ENCODE data around the gene S100PBP.

The S100PBP gene

GRCh38 chr1:32830092-32830852 is 12.8 kb downstream of the S100PBP start:
- Histone ChIP-seq H3K9ac (ENCODE audit: low read length) (no peak overlapping the region), H3K36me3 (replicated peaks; ENCODE audit: low read depth, low read length) (peaks cover 42% of the 10 kb centered on the region), H3K27ac (ENCODE audit: low read length) (no peak overlapping the region), H3K27me3 (ENCODE audit: low read depth, low read length) (no peaks in the 10 kb centered on the region), H3K4me3 (ENCODE audit: low read length) (no peak overlapping the region), H2AFZ (ENCODE audit: low read depth, low read length) (no peak overlapping the region), H3K9me3 (ENCODE audit: insufficient read depth, low read length) (no peaks in the 10 kb centered on the region), H3K79me2 (ENCODE audit: low read length) (no peaks in the 10 kb centered on the region), H4K20me1 (ENCODE audit: insufficient read depth, low read length) (no peaks in the 10 kb centered on the region), H3K4me2 (ENCODE audit: low read length) (no peak overlapping the region), H3K4me1 (ENCODE audit: low read length) (no peaks in the 10 kb centered on the region)
- no peak for TF ChIP-seq CTCF (IDR thresholded peaks at IDR 0.05; ENCODE audit: low read depth, low read length)
- TF ChIP-seq EZH2phosphoT487 (IDR thresholded peaks at IDR 0.05; ENCODE audit: low read depth), result no peak

GRCh38 chr1:32831878-32832277 is 14.4 kb downstream of the S100PBP start:
- H3K9me3 ChIP-seq (ENCODE audit: insufficient read depth, low read length), result no peaks in the 10 kb centered on the region
- H3K4me1 ChIP-seq (ENCODE audit: low read length), result no peaks in the 10 kb centered on the region
- H3K4me2 ChIP-seq (ENCODE audit: low read length), result no peak overlapping the region
- no peak overlapping the region for H3K27ac ChIP-seq (ENCODE audit: low read length)
- H3K4me3 ChIP-seq (ENCODE audit: low read length), result no peak overlapping the region
- no peaks in the 10 kb centered on the region for H4K20me1 ChIP-seq (ENCODE audit: insufficient read depth, low read length)
- no peaks in the 10 kb centered on the region for H3K27me3 ChIP-seq (ENCODE audit: low read depth, low read length)
- no peak overlapping the region for H2AFZ ChIP-seq (ENCODE audit: low read depth, low read length)
- no peak overlapping the region for H3K9ac ChIP-seq (ENCODE audit: low read length)
- no peaks in the 10 kb centered on the region for H3K79me2 ChIP-seq (ENCODE audit: low read length)
- TF ChIP-seq EZH2phosphoT487 (IDR thresholded peaks at IDR 0.05; ENCODE audit: low read depth) (no peak), CTCF (IDR thresholded peaks at IDR 0.05; ENCODE audit: low read depth, low read length) (no peak)
- peaks cover 27% of the 10 kb centered on the region for H3K36me3 ChIP-seq (replicated peaks; ENCODE audit: low read depth, low read length)

GRCh38 chr1:32848354-32849063 is 31.1 kb downstream of the S100PBP start:
- Histone ChIP-seq H4K20me1 (ENCODE audit: insufficient read depth, low read length) (no peaks in the 10 kb centered on the region), H3K4me2 (ENCODE audit: low read length) (0 out of 2 replicates have a peak overlapping the region, but pooled peaks have one; percentile 4), H3K27me3 (ENCODE audit: low read depth, low read length) (no peaks in the 10 kb centered on the region), H2AFZ (ENCODE audit: low read depth, low read length) (no peak overlapping the region), H3K36me3 (replicated peaks; ENCODE audit: low read depth, low read length) (peaks cover 12% of the 10 kb centered on the region), H3K27ac (ENCODE audit: low read length) (no peak overlapping the region), H3K4me1 (ENCODE audit: low read length) (peaks cover 9% of the 10 kb centered on the region), H3K9ac (ENCODE audit: low read length) (no peak overlapping the region), H3K79me2 (ENCODE audit: low read length) (no peaks in the 10 kb centered on the region), H3K9me3 (ENCODE audit: insufficient read depth, low read length) (no peaks in the 10 kb centered on the region), H3K4me3 (ENCODE audit: low read length) (no peak overlapping the region)
- TF ChIP-seq CTCF (IDR thresholded peaks at IDR 0.05; ENCODE audit: low read depth, low read length) (no peak), EZH2phosphoT487 (IDR thresholded peaks at IDR 0.05; ENCODE audit: low read depth) (no peak)

- Histone ChIP-seq H3K4me3 (ENCODE audit: low read length) (no peak overlapping the region), H3K4me2 (ENCODE audit: low read length) (no peak overlapping the region), H3K27ac (ENCODE audit: low read length) (no peak overlapping the region), H3K36me3 (replicated peaks; ENCODE audit: low read depth, low read length) (peaks cover 10% of the 10 kb centered on the region), H3K9me3 (ENCODE audit: insufficient read depth, low read length) (no peaks in the 10 kb centered on the region), H3K27me3 (ENCODE audit: low read depth, low read length) (no peaks in the 10 kb centered on the region), H3K9ac (ENCODE audit: low read length) (no peak overlapping the region), H3K4me1 (ENCODE audit: low read length) (no peaks in the 10 kb centered on the region), H3K79me2 (ENCODE audit: low read length) (no peaks in the 10 kb centered on the region), H4K20me1 (ENCODE audit: insufficient read depth, low read length) (no peaks in the 10 kb centered on the region), H2AFZ (ENCODE audit: low read depth, low read length) (no peak overlapping the region)
- TF ChIP-seq EZH2phosphoT487 (IDR thresholded peaks at IDR 0.05; ENCODE audit: low read depth) (no peak), CTCF (IDR thresholded peaks at IDR 0.05; ENCODE audit: low read depth, low read length) (no peak)
Observed at GRCh38 chr1:32855861-32856617, 38.6 kb downstream of the S100PBP start.

Data from OCI-LY3 (cell line).